DLD1 (cell line): Measurements from ENCODE around the gene CORO2B.

Experiments
- in situ Hi-C: cut with HindIII; loops from 2 replicates; pipeline ENCODE4 v1.10.0; 2017; ENCODE audit warnings: low sequenced_read_pairs

CORO2B gene

GRCh38 chr15:68589783-68590710 lies 11.3 kb downstream of the CORO2B start:
- in situ Hi-C loops = no loop called here

GRCh38 chr15:68590721-68591389 lies 12.1 kb downstream of the CORO2B start:
- in situ Hi-C loops = no loop called here

GRCh38 chr15:68592054-68592453 lies 13.3 kb downstream of the CORO2B start:
- in situ Hi-C loops = no loop called here

- in situ Hi-C loops = no loop called here
Measured at GRCh38 chr15:68592544-68592943, 13.8 kb downstream of the CORO2B start.

GRCh38 chr15:68593341-68593740 lies 14.5 kb downstream of the CORO2B start:
- in situ Hi-C loops = no loop called here

- in situ Hi-C loops = no loop called here
Measured at GRCh38 chr15:68593828-68594532, 15.2 kb downstream of the CORO2B start.

GRCh38 chr15:68594533-68595259 lies 15.9 kb downstream of the CORO2B start:
- in situ Hi-C loops = no loop called here

GRCh38 chr15:68595260-68595564 lies 16.4 kb downstream of the CORO2B start:
- in situ Hi-C loops = no loop called here

- in situ Hi-C loops = no loop called here
Measured at GRCh38 chr15:68595761-68596160, 17.0 kb downstream of the CORO2B start.

GRCh38 chr15:68596691-68597090 lies 17.9 kb downstream of the CORO2B start:
- in situ Hi-C loops = no loop called here

- in situ Hi-C loops = no loop called here
Measured at GRCh38 chr15:68597581-68597980, 18.8 kb downstream of the CORO2B start.

GRCh38 chr15:68598171-68599152 lies 19.7 kb downstream of the CORO2B start:
- in situ Hi-C loops = no loop called here

GRCh38 chr15:68599153-68599545 lies 20.4 kb downstream of the CORO2B start:
- in situ Hi-C loops = no loop called here

- in situ Hi-C loops = no loop called here
Measured at GRCh38 chr15:68599560-68600071, 20.8 kb downstream of the CORO2B start.

GRCh38 chr15:68601206-68602197 lies 22.7 kb downstream of the CORO2B start:
- in situ Hi-C loops = no loop called here

- in situ Hi-C loops = no loop called here
Measured at GRCh38 chr15:68602459-68603215, 23.8 kb downstream of the CORO2B start.

GRCh38 chr15:68603216-68603595 lies 24.4 kb downstream of the CORO2B start:
- in situ Hi-C loops = no loop called here

GRCh38 chr15:68603951-68604350 lies 25.2 kb downstream of the CORO2B start:
- in situ Hi-C loops = no loop called here
